Kidney (tissue), 14 donors: ENCODE measurements around the gene GRIN2A. TPM values are rescaled to one million over a fixed set of nuclear protein-coding genes. Genes with fewer than 3 reads are reported as not detected.

Experiments
- DNase-seq, 5 donors: peaks; one replicate each; pipeline ENCODE4 v3.0.0-alpha.2; 2013 to 2020
- FAIRE-seq: peaks from 2 replicates; lab custom pipeline; 2012; peaks lifted over from hg19 to GRCh38; lab: Jason Lieb, UNC
- H3K27ac ChIP-seq, 2 donors: one replicate each; pipeline ENCODE4 v1.7.0; 2013; ENCODE audit warnings: low read depth in 2 of 2, low read length in 2 of 2, inconsistent platforms in 1 of 2
- H3K27me3 ChIP-seq: one replicate; pipeline ENCODE4 v1.7.1; 2013; ENCODE audit warnings: low read length, inconsistent platforms; ENCODE audit not compliant: control insufficient read depth, insufficient read depth
- H3K36me3 ChIP-seq, 3 donors: one replicate each; pipeline versions ENCODE4 v1.7.0 to v1.7.1; 2013; ENCODE audit warnings: low read length in 3 of 3, control low read depth in 1 of 3, inconsistent platforms in 1 of 3; ENCODE audit not compliant: insufficient read depth in 3 of 3, control insufficient read depth in 2 of 3
- H3K4me1 ChIP-seq, 3 donors: one replicate each; pipeline versions ENCODE4 v1.7.0 to v1.7.1; 2013; ENCODE audit warnings: low read length in 3 of 3, inconsistent platforms in 1 of 3, low read depth in 1 of 3; ENCODE audit not compliant: control insufficient read depth in 2 of 3, insufficient read depth in 2 of 3
- H3K4me3 ChIP-seq, 3 donors: one replicate each; pipeline versions ENCODE4 v1.7.0 to v1.8.1; 2013; ENCODE audit warnings: low read length in 3 of 3, control low read depth in 1 of 3, inconsistent platforms in 1 of 3
- H3K9ac ChIP-seq, 3 donors: one replicate each; pipeline versions ENCODE4 v1.7.0 to v1.7.1; 2013; ENCODE audit warnings: low read length in 3 of 3, control low read depth in 1 of 3, inconsistent platforms in 1 of 3
- H3K9me3 ChIP-seq, 3 donors: one replicate each; pipeline versions ENCODE4 v1.7.0 to v1.7.1; 2013; ENCODE audit warnings: low read length in 3 of 3, control low read depth in 1 of 3, inconsistent platforms in 1 of 3; ENCODE audit not compliant: control insufficient read depth in 2 of 3, insufficient read depth in 1 of 3
- intact Hi-C: fragments of 100-400 bp; cut with DNase I; formaldehyde crosslinking; loops from one replicate; pipeline ENCODE4 v1.11.1; 2022
- polyA plus RNA-seq: library from polyadenylated mRNA; stranded (reverse); fragments of 350-450 nt; fragmentation: Illumina TruSeq; extraction: RNeasy Lipid Tissue Mini Kit (QIAGEN cat#74804); gene quantifications from one replicate; pipeline ENCODE4 v1.2.3, GENCODE V29; 2014; ENCODE audit warnings: low read depth, low replicate concordance; ENCODE audit not compliant: insufficient read depth
- total RNA-seq: library from RNA; stranded (reverse); fragmentation: NEBNext Ultra II Directional; extraction: Animal tissue kit (Norgen Biotek cat#: 25700); gene quantifications from one replicate; pipeline ENCODE4 v1.2.1, GENCODE V29; 2021
- TF ChIP-seq, protein P1 (sequence below): IDR thresholded peaks from 3 replicates; pipeline ENCODE4 v1.5.1; 2012; ENCODE audit warnings: mild to moderate bottlenecking, moderate library complexity, borderline replicate concordance; ENCODE audit not compliant: insufficient read depth; ENCODE audit errors: extremely low read depth
- donor health status: control.
- donor health status: control.
- donor health status: control.
- donor health status: control.
- donor health status: control.
- donor health status: DM: yes; HTN: yes; CAD: no.
- donor health status: Normal renal cell carcinoma (clear cell type).

The GRIN2A gene
- total and polyA plus RNA-seq, 2 donors from 2014 or later = 0.28 to 6.5 TPM

- H3K4me1 ChIP-seq = peaks cover 0 to 5% (median 0%) of the 10 kb centered on the region in 3 donors
- TF ChIP-seq, protein P1, sequence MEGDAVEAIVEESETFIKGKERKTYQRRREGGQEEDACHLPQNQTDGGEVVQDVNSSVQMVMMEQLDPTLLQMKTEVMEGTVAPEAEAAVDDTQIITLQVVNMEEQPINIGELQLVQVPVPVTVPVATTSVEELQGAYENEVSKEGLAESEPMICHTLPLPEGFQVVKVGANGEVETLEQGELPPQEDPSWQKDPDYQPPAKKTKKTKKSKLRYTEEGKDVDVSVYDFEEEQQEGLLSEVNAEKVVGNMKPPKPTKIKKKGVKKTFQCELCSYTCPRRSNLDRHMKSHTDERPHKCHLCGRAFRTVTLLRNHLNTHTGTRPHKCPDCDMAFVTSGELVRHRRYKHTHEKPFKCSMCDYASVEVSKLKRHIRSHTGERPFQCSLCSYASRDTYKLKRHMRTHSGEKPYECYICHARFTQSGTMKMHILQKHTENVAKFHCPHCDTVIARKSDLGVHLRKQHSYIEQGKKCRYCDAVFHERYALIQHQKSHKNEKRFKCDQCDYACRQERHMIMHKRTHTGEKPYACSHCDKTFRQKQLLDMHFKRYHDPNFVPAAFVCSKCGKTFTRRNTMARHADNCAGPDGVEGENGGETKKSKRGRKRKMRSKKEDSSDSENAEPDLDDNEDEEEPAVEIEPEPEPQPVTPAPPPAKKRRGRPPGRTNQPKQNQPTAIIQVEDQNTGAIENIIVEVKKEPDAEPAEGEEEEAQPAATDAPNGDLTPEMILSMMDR = no peak
- intact Hi-C loops = no loop called here
- no peaks in the 10 kb centered on the region for H3K9me3 ChIP-seq
- H3K36me3 ChIP-seq = no peaks in the 10 kb centered on the region
- DNase-seq (peak; percentile 81 to 86 (median 84)), FAIRE-seq (no peak)
- peak overlapping the region in 2 of 3 donors; percentile 30 to 47 for H3K4me3 ChIP-seq
- H3K27ac ChIP-seq = no peak overlapping the region
- peaks cover 5% of the 10 kb centered on the region for H3K27me3 ChIP-seq
- no peak overlapping the region for H3K9ac ChIP-seq
These were observed 1.5 kb downstream of the GRIN2A start for GRCh38 chr16:10180771-10181163.

DNA sequence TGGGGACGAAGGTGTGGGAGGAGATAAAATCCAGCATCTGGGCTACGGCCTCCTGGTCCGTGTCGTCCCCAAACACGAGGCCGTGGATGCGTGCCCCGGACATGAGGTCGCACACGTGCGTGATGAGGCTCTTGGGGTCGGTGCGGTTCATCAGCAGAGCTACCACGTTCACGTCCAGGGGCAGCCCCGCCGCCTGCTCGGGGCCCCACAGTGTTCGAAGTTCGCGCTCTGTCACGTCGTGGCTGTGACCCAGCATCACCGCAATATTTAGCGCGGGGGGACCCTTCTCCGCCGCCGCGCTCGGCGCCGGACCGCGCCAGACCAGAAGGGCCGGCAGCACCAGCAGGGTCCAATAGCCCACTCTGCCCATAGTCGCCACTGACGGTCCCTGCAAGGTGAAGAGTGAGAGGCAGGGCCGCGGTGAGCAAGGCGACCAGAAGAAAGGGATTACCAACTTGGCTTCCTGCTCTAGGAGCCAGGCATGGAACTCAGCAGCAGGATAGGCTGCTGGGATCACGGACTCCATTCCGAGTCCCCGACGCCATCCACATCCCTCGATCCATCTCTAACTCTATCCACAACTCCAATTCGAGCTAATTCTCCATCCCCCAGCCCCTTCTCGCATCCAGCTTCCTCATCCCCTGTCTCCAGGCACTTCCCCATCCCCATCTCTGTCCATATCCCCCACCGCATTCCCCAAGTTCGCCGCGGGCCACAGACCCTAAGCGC, 2.0 kb downstream of the GRIN2A start:
- no peaks in the 10 kb centered on the region for H3K36me3 ChIP-seq
- FAIRE-seq = no peak
- no peak overlapping the region for H3K9ac ChIP-seq
- H3K4me1 ChIP-seq = peaks cover 0 to 5% (median 0%) of the 10 kb centered on the region in 3 donors
- H3K27ac ChIP-seq = no peak overlapping the region
- intact Hi-C loops = no loop called here
- DNase-seq = peak in 1 of 5 donors; percentile 57
- H3K4me3 ChIP-seq = peak overlapping the region in 1 of 3 donors; percentile 30
- H3K27me3 ChIP-seq = peaks cover 5% of the 10 kb centered on the region
- H3K9me3 ChIP-seq = no peaks in the 10 kb centered on the region
- TF ChIP-seq, protein P1 = no peak

GRCh38 chr16:10178526-10178925, 3.7 kb downstream of the GRIN2A start:
- Histone ChIP-seq H3K9me3 (no peaks in the 10 kb centered on the region), H3K4me1 (peaks cover 0 to 5% (median 0%) of the 10 kb centered on the region in 3 donors), H3K27me3 (peaks cover 3% of the 10 kb centered on the region), H3K9ac (no peak overlapping the region), H3K27ac (no peak overlapping the region), H3K4me3 (no peak overlapping the region), H3K36me3 (no peaks in the 10 kb centered on the region)
- FAIRE-seq (no peak), DNase-seq (no peak)
- TF ChIP-seq, protein P1 = no peak
- intact Hi-C loops = no loop called here

GRCh38 chr16:10178080-10178479, 4.1 kb downstream of the GRIN2A start:
- DNase-seq = no peak
- peaks cover 3% of the 10 kb centered on the region for H3K27me3 ChIP-seq

More at GRCh38 chr16:10178080-10178479, 4.1 kb downstream of the GRIN2A start:
- FAIRE-seq = no peak
- Histone ChIP-seq H3K36me3 (no peaks in the 10 kb centered on the region), H3K4me1 (peaks cover 0 to 5% (median 0%) of the 10 kb centered on the region in 3 donors), H3K27ac (no peak overlapping the region), H3K4me3 (no peak overlapping the region), H3K9me3 (no peaks in the 10 kb centered on the region), H3K9ac (no peak overlapping the region)
- TF ChIP-seq, protein P1 = no peak
- intact Hi-C loops = no loop called here
